Lower leg skin (tissue), 3 donors: ENCODE results near the gene LARP1.

Experiments used
- CTCF ChIP-seq, 3 donors: fragments of 450-650 bp; IDR thresholded peaks; one replicate each; pipeline ENCODE4 v1.5.1; 2016; ENCODE audit warnings: antibody characterized with exemption in 3 of 3, mild to moderate bottlenecking in 3 of 3, moderate library complexity in 2 of 3
- POLR2A ChIP-seq, 2 donors: fragments of 450-650 bp; IDR thresholded peaks; one replicate each; pipeline ENCODE4 v1.6.1; 2016 to 2017; ENCODE audit warnings: antibody characterized with exemption in 2 of 2, mild to moderate bottlenecking in 1 of 2, moderate library complexity in 1 of 2

- TF ChIP-seq CTCF (IDR thresholded peaks at IDR 0.05) = no peak
- no peak for TF ChIP-seq POLR2A (IDR thresholded peaks at IDR 0.05)
Observed at GRCh38 chr5:154734370-154735248, 20.6 kb upstream of the LARP1 start.
